GM13977 (cell line): ENCODE results near the gene TBCC.

ENCODE experiments used
- DNase-seq: peaks from one replicate; pipeline ENCODE4 v3.0.0; 2012; ENCODE audit warnings: low spot score
- CTCF ChIP-seq: IDR thresholded peaks from 2 replicates; pipeline ENCODE4 v1.5.1; 2012; ENCODE audit warnings: mild to moderate bottlenecking, control low read depth; ENCODE audit not compliant: insufficient read depth; ENCODE audit errors: extremely low read depth, missing control alignments
- in situ Hi-C: fragments of 300-500 bp; cut with MboI; formaldehyde crosslinking; loops from one replicate; pipeline ENCODE4 v1.12.0; 2022; ENCODE audit warnings: low sequenced_read_pairs, low pct_unique_long_range_greater_than_20kb, mixed read lengths, inconsistent platforms; ENCODE audit not compliant: unreplicated experiment

The TBCC gene

GRCh38 chr6:42711930-42712329 lies 34.0 kb downstream of the TBCC start:
- DNase-seq = no peak
- in situ Hi-C loops = no loop called here
- TF ChIP-seq CTCF = no peak

GRCh38 chr6:42710316-42710715 lies 35.6 kb downstream of the TBCC start:
- no peak for DNase-seq

GRCh38 chr6:42709871-42710270 lies 36.0 kb downstream of the TBCC start:
- no peak for TF ChIP-seq CTCF
- DNase-seq = no peak
- in situ Hi-C loops = no loop called here

More at GRCh38 chr6:42710316-42710715, 35.6 kb downstream of the TBCC start:
- no peak for TF ChIP-seq CTCF
- in situ Hi-C loops = no loop called here

GRCh38 chr6:42708096-42708495 lies 37.8 kb downstream of the TBCC start:
- in situ Hi-C loops = no loop called here
- TF ChIP-seq CTCF = no peak
- no peak for DNase-seq

- TF ChIP-seq CTCF = no peak
- DNase-seq = no peak
- in situ Hi-C loops = no loop called here
Measured at GRCh38 chr6:42707595-42707994, 38.3 kb downstream of the TBCC start.

GRCh38 chr6:42704937-42705374 lies 40.9 kb downstream of the TBCC start:
- in situ Hi-C loops = no loop called here
- no peak for TF ChIP-seq CTCF
- no peak for DNase-seq
